Cerebellar nuclear complex (tissue), 1 donor: ENCODE results near the gene ATG2A.
A peak's percentile ranks its signal among the peaks of the same experiment; 100 is the strongest.

ENCODE experiments used
- DNase-seq, 2 experiments: peaks; one replicate each; lab custom pipeline; 2025; lab: John Stamatoyannopoulos, UW

Gene ATG2A

GRCh38 chr11:64916775-64917662 lies at the start of gene ATG2A:
Gene ATG2A (minus strand): TSS chr11:64917209. CDS start chr11:64917135, 74 bp downstream.
- peak; percentile 98 to 99 for DNase-seq

- DNase-seq: no peak
These were observed 46.1 kb upstream of the ATG2A start for GRCh38 chr11:64963072-64963631.

- no peak for DNase-seq
These were observed 43.7 kb upstream of the ATG2A start for GRCh38 chr11:64960719-64961118.

- DNase-seq: no peak
These were observed 42.5 kb upstream of the ATG2A start for GRCh38 chr11:64959498-64959897.

GRCh38 chr11:64954201-64954600 lies 37.2 kb upstream of the ATG2A start:
- no peak for DNase-seq

- DNase-seq: no peak
These were observed 34.5 kb upstream of the ATG2A start for GRCh38 chr11:64951529-64951928.

- DNase-seq: no peak
These were observed 30.3 kb upstream of the ATG2A start for GRCh38 chr11:64947208-64947814.

- no peak for DNase-seq
These were observed 19.5 kb upstream of the ATG2A start for GRCh38 chr11:64936539-64936938.

GRCh38 chr11:64935359-64936081 lies 18.5 kb upstream of the ATG2A start, which contains the start of gene GPHA2:
Gene GPHA2 (minus strand): TSS chr11:64935893. CDS start chr11:64935460, 433 bp downstream.
- no peak for DNase-seq

GRCh38 chr11:64934682-64935358 lies 17.8 kb upstream of the ATG2A start:
- DNase-seq: no peak

GRCh38 chr11:64933935-64934681 lies 17.1 kb upstream of the ATG2A start:
- DNase-seq: no peak

- no peak for DNase-seq
These were observed 16.4 kb upstream of the ATG2A start for GRCh38 chr11:64933213-64933934.

- DNase-seq: no peak
These were observed 15.3 kb upstream of the ATG2A start for GRCh38 chr11:64932324-64932723.

GRCh38 chr11:64931290-64931689 lies 14.3 kb upstream of the ATG2A start:
- no peak for DNase-seq

- no peak for DNase-seq
These were observed 13.3 kb upstream of the ATG2A start for GRCh38 chr11:64930340-64930739.

- no peak for DNase-seq
These were observed 12.6 kb upstream of the ATG2A start for GRCh38 chr11:64929625-64930024.

GRCh38 chr11:64928957-64929356 lies 11.9 kb upstream of the ATG2A start:
- no peak for DNase-seq

GRCh38 chr11:64926689-64927088 lies 9.7 kb upstream of the ATG2A start:
- DNase-seq: no peak

- DNase-seq: no peak
These were observed 8.8 kb upstream of the ATG2A start for GRCh38 chr11:64925536-64926436.
